HG02798 (cell line): ENCODE results near the gene MIS18BP1.
"Not testable (repeated sequence)": the region's sequence is repeated elsewhere in the genome, so short reads cannot be mapped to it uniquely, and the experiment has no call there.

Experiments
- ATAC-seq: cut with Tn5 transposase; IDR thresholded peaks from one replicate; pipeline ENCODE4 v1.9.1; 2021; ENCODE audit warnings: mild to moderate bottlenecking; ENCODE audit not compliant: unreplicated experiment, poor library complexity

MIS18BP1 gene

DNA sequence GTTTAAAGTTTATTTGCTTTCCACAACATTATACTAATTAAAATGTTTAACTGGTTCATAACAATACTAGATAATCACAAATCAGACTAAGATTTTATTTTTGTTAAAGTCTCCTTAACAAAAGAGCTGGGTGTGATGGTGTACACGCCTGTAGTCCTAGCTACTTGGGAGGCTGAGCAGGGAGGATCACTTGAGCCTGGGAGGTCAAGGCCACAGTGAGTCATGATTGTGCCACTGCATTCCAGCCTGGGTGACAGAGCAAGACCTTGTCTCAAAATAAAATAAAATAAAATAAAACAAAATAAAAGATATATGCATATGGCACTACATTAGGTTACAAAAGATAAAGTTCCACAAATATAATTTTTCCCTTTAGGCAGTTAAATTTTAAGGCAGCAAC, 5.6 kb downstream of the MIS18BP1 start:
- no peak for ATAC-seq

- ATAC-seq = no peak
Observed at GRCh38 chr14:45246691-45247090, 6.3 kb downstream of the MIS18BP1 start.

GRCh38 chr14:45246151-45246550, 6.9 kb downstream of the MIS18BP1 start:
- no peak for ATAC-seq

DNA sequence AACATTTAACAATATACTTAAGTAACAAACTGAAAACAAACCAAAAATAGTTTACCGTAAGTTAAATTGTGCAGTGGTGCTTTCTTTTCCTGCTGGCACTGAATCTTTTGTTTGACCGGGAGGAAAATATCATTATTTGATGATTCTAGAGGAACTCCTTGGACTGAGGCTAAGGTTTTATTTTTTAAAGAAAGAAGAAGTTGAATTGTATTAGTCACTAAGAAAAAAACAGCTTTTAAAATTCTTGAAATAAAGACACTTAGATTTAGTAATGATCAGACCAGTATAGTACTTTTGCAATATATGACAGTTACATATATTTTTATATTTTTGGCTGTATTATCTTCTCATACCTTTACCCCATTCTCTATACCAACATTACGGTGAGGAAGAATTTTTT, 10.3 kb downstream of the MIS18BP1 start:
- no peak for ATAC-seq

- no peak for ATAC-seq
Observed at GRCh38 chr14:45238988-45239387, 14.0 kb downstream of the MIS18BP1 start.

GRCh38 chr14:45227566-45227965, 25.4 kb downstream of the MIS18BP1 start:
- no peak for ATAC-seq

DNA sequence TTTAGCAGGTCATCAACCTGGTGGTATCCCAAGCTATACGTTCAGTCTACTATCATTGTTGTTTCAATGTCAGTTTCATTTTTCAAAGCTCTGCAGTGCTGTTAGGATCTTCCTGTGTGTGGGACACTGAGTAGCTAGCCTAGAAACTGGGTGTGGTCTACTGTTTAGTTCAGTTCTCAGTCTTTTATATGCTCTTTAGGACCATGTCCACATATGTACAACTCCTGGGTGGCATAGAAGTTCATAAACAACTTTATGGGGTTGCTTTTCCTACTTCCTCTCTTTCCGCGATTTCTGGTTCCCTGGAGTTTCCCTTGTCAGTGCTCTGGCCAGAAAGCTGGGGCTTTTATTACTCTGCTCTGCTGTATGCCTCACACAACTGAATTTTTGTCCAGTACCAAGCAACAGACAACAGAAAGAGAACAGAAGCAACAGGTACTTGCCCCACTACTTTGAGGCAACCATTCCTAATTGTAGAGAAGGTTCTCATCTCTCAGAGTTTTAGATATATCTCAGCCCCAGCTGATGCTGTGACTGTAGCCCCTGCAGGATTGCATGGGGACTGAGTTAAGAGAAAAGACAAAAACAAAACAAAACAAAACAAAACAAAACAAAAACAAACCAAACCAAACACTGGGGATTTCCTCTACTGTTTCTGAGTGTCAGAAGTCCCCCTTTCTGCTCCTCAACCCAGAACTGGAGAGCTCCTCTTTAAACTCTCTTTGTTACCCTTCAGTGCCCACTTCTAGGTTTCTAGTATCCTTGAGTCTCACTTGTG, 30.3 kb downstream of the MIS18BP1 start:
- peak; percentile 62 for ATAC-seq

- ATAC-seq = not testable (repeated sequence)
Observed at GRCh38 chr14:45214341-45214740, 38.7 kb downstream of the MIS18BP1 start.

DNA sequence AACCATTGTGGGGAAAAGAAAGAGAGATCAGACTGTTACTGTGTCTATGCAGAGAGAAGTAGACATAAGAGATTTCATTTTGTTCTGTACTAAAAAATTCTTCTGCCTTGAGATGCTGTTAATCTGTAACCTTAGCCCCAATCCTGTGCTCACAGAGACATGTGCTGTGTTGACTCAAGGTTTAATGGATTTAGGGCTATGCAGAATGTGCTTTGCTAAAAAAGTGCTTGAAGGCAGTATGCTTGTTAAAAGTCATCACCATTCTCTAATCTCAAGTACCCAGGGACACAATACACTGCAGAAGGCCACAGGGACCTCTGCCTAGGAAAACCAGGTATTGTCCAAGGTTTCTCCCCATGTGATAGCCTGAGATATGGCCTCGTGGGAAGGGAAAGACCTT, 39.3 kb downstream of the MIS18BP1 start:
- ATAC-seq = not testable (repeated sequence)

- ATAC-seq = no peak
Observed at GRCh38 chr14:45212231-45212630, 40.8 kb downstream of the MIS18BP1 start.

DNA sequence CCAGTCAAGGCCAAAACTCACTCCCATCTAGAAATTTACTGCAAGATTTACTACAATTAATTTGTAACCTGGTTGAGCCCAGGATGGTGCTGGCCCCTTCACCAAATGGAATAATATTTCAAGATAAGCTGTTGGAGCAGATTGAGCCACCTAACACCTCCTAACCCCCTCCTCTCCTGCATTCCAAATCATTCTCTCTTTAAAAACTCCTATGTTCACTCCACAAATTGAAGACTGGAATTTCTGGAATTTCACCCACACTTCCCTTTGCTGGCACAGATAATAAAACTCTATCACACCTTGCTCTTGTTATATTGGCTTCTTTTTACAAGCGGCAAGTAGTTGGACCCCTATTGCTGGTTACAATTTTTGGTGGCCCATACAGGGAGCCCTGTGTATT, 41.7 kb downstream of the MIS18BP1 start:
- ATAC-seq = no peak

GRCh38 chr14:45210159-45210558, 42.8 kb downstream of the MIS18BP1 start:
- ATAC-seq = no peak

GRCh38 chr14:45204241-45204640, 48.8 kb downstream of the MIS18BP1 start:
- ATAC-seq = no peak

DNA sequence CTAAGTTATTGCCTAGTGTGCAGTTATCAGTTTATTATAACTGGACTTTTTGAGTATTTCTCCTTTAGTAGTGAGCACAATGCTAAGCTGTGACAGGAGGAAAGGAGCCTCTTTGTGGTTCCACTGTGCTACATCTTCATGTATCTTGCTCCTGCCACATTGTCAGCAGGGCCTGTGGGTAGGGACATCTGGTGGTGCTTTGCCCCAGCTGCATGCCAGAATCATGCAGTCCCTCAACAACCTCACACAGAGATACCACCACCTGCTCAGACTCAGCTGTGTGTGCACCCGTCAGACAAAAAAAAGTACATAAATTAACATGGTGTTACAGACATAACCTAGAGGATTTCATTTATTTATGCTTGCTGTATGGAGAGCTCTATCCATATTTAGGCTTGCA, 51.1 kb downstream of the MIS18BP1 start:
- peak; percentile 91 for ATAC-seq

DNA sequence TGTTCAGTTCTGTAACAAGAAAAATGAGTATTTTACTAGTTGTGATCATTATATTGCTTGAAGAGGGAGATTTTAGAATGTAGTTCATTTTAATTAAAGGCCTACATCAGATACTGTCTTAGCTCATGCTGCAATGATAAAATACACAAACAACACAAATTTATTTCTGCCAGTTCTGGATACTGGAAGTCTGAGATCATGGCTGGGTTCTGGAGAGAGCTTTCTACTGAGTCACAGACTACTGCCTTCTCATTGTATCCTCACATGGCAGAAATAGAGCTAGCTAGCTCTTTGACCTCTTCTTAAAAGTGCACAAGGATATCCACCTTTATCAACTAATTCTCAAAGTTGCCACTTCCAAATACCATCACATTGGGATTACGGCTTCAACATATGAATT, 53.8 kb downstream of the MIS18BP1 start:
- ATAC-seq = no peak

DNA sequence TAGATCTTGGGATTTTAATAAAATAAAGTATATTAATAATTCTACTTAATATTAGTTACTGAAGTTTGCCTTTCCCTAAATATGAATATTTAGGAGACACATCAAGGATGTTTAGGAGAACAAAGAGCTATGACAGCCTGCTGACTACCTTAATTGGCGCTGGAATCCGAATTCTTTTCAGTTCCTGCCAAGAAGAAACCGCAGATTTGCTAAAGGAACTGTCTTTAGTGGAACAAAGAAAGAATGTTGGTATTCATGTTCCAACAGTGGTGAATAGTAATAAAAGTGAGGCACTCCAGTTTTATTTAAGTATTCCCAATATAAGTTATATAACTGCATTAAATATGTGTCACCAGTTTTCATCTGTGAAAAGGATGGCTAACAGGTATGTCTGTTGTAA, 54.5 kb downstream of the MIS18BP1 start:
- ATAC-seq = no peak

GRCh38 chr14:45194964-45195363, 58.0 kb downstream of the MIS18BP1 start:
- peak; percentile 63 for ATAC-seq

- ATAC-seq = no peak
Observed at GRCh38 chr14:45185100-45185814, 67.7 kb downstream of the MIS18BP1 start.

- no peak for ATAC-seq
Observed at GRCh38 chr14:45181806-45182205, 71.2 kb downstream of the MIS18BP1 start.

DNA sequence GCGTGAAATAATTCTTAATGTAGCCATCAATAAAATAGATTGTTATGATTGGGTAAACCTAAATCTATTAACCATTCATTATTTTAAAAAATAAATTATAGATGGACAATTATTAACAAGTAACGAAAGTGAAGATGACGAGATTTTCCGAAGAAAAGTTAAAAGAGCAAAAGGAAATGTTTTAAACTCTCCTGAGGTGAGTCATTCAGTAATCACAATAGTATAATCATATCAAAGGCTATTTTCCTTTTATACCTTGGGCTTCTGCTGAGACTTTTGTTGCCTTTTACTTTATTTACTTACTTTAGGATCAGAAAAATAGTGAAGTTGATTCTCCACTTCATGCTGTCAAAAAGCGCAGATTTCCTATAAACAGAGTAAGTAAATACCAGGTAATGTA, 71.7 kb downstream of the MIS18BP1 start:
- ATAC-seq = no peak

DNA sequence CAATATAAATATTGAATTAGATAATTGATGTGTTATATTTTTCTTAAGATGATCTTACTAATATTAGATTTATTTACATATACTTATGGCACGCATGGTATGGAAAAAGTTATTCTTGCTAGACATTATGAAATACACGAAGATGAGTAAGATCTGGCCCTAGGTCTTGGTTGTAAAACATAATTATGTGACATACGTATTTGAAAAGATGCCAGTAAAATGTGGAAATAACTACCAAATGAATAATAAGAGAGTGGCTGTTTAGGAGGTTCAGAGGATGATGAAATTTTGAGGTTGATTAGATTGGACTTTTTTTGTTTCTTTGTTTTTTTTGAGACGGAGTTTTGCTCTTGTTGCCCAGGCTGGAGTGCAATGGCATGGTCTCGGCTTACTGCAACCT, 75.9 kb downstream of the MIS18BP1 start:
- no peak for ATAC-seq

- no peak for ATAC-seq
Observed at GRCh38 chr14:45169906-45170305, 83.1 kb downstream of the MIS18BP1 start.
